ENCODE data around the gene CDC42EP4.

DNA sequence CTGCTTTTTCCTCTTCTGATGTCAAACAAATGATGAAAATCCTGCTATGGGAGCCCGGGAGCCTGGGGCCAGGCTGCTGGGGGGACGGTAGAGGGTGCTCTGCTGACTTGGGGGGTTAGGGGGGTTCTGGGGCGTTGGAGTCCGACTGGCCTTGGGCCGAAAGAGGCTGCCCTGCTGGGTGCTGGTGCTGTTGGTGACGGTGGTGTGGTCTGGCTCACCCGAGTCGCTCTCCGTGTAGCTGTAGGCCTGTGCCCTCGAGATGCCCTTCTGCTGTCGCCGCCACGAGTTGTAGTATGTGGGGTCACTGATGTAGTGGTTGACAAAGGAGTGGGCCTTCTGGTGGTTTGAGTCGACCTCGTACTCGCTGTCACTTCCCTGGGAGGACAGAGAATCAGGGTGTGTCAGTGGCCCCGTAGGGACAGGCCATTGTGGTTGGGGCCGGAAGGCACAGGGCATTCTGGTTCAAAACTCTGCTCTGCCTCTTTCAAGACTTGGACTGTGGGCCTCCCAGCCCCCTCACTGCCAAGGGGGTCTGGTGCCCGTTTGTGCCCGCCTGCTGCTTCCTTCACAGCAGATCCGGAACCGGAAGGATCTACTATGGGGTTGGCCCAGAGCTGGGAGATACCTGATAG is 26.9 kb upstream of the CDC42EP4 start:
- no peak for TF ChIP-seq ZFP30 (CRISPR knock-in tag; IDR thresholded peaks at IDR 0.05)
- TF ChIP-seq ARNTL (CRISPR knock-in tag; IDR thresholded peaks at IDR 0.05; ENCODE audit: borderline replicate concordance, low read depth): no peak

Measured in SK-N-SH treated with all-trans-retinoic acid at 6 μM for 48 hours (cell line).